ENCODE measurements around the gene DCAF6. TPM values are rescaled to one million over a fixed set of nuclear protein-coding genes. Genes with fewer than 3 reads are reported as not detected.

The DCAF6 gene
- total and polyA plus RNA-seq, 4 donors = 33.5 to 105 (median 71.1) TPM

DNA sequence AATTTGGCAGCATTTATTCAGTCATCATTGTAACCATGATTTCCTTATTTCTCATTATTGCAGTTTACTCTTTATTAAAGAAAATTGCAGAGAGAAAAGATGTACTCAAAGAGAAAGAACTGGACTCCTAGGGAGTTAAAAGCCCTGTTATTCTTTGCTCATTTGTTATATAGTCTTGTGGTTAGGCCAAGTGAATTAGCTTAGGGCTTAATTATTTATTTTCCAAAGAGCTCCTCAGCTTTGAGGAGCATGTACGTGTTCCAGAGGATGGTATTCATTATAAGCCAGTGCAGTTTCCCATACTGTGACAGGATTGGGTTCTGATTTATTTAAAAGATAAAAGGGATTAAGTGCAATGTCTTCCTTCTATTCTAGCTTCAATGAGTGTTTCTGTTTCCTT lies 113.8 kb downstream of the DCAF6 start:
- no peak for DNase-seq (ENCODE audit: low spot score)
- H3K4me1 ChIP-seq (ENCODE audit: control insufficient read depth in 4 of 4, insufficient read depth in 4 of 4, low read length in 3 of 4) = no peaks in the 10 kb centered on the region
- no peak overlapping the region for H3K9ac ChIP-seq (ENCODE audit: low read depth in 1 of 2, low read length in 2 of 2)
- H3K27me3 ChIP-seq (ENCODE audit: control insufficient read depth in 4 of 4, insufficient read depth in 4 of 4, low read length in 3 of 4) = no peaks in the 10 kb centered on the region
- WGBS = 94% methylated on average over 1 of the region's 1 CpG
- H3K36me3 ChIP-seq (ENCODE audit: control insufficient read depth in 4 of 4, insufficient read depth in 3 of 4, low read depth in 1 of 4, low read length in 3 of 4) = peaks cover 0 to 17% (median 15%) of the 10 kb centered on the region in 4 donors
- no peak overlapping the region for H3K27ac ChIP-seq (ENCODE audit: low read depth in 1 of 2, low read length in 2 of 2)
- H3K9me3 ChIP-seq (ENCODE audit: control insufficient read depth in 4 of 4, low read length in 3 of 4) = no peaks in the 10 kb centered on the region
- no peak overlapping the region for H3K4me3 ChIP-seq (ENCODE audit: low read depth in 1 of 3, low read length in 3 of 3)
- TF ChIP-seq, protein P1, sequence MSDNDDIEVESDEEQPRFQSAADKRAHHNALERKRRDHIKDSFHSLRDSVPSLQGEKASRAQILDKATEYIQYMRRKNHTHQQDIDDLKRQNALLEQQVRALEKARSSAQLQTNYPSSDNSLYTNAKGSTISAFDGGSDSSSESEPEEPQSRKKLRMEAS (IDR thresholded peaks at IDR 0.05) = no peak
- TF ChIP-seq RXRA (IDR thresholded peaks at IDR 0.05) (no peak), YY1 (IDR thresholded peaks at IDR 0.05) (no peak), GABPA (IDR thresholded peaks at IDR 0.05 in 1 of 2, conservative IDR thresholded peaks at IDR 0.05 in 1 of 2) (no peak), NR2F2 (IDR thresholded peaks at IDR 0.05) (no peak), FOXA1 (IDR thresholded peaks at IDR 0.05) (no peak), FOXA2 (IDR thresholded peaks at IDR 0.05) (no peak), JUND (IDR thresholded peaks at IDR 0.05) (no peak), HNF4A (conservative IDR thresholded peaks at IDR 0.05) (no peak), SP1 (IDR thresholded peaks at IDR 0.05) (no peak), HNF4G (IDR thresholded peaks at IDR 0.05) (no peak), EGR1 (IDR thresholded peaks at IDR 0.05; ENCODE audit: low read depth in 2 of 2) (no peak), TAF1 (conservative IDR thresholded peaks at IDR 0.05) (no peak)
- TF ChIP-seq, protein P2, sequence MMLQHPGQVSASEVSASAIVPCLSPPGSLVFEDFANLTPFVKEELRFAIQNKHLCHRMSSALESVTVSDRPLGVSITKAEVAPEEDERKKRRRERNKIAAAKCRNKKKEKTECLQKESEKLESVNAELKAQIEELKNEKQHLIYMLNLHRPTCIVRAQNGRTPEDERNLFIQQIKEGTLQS (IDR thresholded peaks at IDR 0.05) = no peak
- TF ChIP-seq, protein P3, sequence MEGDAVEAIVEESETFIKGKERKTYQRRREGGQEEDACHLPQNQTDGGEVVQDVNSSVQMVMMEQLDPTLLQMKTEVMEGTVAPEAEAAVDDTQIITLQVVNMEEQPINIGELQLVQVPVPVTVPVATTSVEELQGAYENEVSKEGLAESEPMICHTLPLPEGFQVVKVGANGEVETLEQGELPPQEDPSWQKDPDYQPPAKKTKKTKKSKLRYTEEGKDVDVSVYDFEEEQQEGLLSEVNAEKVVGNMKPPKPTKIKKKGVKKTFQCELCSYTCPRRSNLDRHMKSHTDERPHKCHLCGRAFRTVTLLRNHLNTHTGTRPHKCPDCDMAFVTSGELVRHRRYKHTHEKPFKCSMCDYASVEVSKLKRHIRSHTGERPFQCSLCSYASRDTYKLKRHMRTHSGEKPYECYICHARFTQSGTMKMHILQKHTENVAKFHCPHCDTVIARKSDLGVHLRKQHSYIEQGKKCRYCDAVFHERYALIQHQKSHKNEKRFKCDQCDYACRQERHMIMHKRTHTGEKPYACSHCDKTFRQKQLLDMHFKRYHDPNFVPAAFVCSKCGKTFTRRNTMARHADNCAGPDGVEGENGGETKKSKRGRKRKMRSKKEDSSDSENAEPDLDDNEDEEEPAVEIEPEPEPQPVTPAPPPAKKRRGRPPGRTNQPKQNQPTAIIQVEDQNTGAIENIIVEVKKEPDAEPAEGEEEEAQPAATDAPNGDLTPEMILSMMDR (IDR thresholded peaks at IDR 0.05; ENCODE audit: low read depth, low read length, missing input control) = no peak
- TF ChIP-seq, protein P4, sequence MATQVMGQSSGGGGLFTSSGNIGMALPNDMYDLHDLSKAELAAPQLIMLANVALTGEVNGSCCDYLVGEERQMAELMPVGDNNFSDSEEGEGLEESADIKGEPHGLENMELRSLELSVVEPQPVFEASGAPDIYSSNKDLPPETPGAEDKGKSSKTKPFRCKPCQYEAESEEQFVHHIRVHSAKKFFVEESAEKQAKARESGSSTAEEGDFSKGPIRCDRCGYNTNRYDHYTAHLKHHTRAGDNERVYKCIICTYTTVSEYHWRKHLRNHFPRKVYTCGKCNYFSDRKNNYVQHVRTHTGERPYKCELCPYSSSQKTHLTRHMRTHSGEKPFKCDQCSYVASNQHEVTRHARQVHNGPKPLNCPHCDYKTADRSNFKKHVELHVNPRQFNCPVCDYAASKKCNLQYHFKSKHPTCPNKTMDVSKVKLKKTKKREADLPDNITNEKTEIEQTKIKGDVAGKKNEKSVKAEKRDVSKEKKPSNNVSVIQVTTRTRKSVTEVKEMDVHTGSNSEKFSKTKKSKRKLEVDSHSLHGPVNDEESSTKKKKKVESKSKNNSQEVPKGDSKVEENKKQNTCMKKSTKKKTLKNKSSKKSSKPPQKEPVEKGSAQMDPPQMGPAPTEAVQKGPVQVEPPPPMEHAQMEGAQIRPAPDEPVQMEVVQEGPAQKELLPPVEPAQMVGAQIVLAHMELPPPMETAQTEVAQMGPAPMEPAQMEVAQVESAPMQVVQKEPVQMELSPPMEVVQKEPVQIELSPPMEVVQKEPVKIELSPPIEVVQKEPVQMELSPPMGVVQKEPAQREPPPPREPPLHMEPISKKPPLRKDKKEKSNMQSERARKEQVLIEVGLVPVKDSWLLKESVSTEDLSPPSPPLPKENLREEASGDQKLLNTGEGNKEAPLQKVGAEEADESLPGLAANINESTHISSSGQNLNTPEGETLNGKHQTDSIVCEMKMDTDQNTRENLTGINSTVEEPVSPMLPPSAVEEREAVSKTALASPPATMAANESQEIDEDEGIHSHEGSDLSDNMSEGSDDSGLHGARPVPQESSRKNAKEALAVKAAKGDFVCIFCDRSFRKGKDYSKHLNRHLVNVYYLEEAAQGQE (IDR thresholded peaks at IDR 0.05) = no peak

DNA sequence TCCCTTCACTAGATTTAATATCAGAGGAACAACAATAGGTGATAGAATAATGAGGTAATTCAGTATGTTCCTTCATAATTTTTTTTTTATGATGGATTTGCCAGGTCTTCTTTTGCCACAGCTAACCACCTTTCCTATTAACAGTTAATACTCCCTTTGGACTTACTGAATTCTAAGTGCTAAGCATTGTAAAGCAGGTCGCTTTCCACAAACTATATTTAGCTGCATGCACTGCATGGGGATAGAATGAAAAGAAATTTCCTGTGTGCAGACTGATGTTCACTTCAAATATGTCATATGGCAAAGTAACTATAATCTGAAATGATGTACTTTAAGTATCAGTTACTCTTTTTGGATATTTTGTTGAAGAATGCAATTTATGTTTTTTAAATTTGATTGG lies 114.4 kb downstream of the DCAF6 start:
- no peaks in the 10 kb centered on the region for H3K27me3 ChIP-seq (ENCODE audit: control insufficient read depth in 4 of 4, insufficient read depth in 4 of 4, low read length in 3 of 4)
- H3K9ac ChIP-seq (ENCODE audit: low read depth in 1 of 2, low read length in 2 of 2) = no peak overlapping the region
- H3K36me3 ChIP-seq (ENCODE audit: control insufficient read depth in 4 of 4, insufficient read depth in 3 of 4, low read depth in 1 of 4, low read length in 3 of 4) = peaks cover 0 to 16% (median 13%) of the 10 kb centered on the region in 4 donors
- H3K4me1 ChIP-seq (ENCODE audit: control insufficient read depth in 4 of 4, insufficient read depth in 4 of 4, low read length in 3 of 4) = no peaks in the 10 kb centered on the region
- H3K9me3 ChIP-seq (ENCODE audit: control insufficient read depth in 4 of 4, low read length in 3 of 4) = no peaks in the 10 kb centered on the region
- TF ChIP-seq FOXA1 (IDR thresholded peaks at IDR 0.05) = no peak
- TF ChIP-seq HNF4A (conservative IDR thresholded peaks at IDR 0.05) = no peak
- TF ChIP-seq, protein P3 (IDR thresholded peaks at IDR 0.05; ENCODE audit: low read depth, low read length, missing input control) = no peak
- TF ChIP-seq YY1 (IDR thresholded peaks at IDR 0.05) = no peak
- TF ChIP-seq SP1 (IDR thresholded peaks at IDR 0.05) = no peak
- H3K27ac ChIP-seq (ENCODE audit: low read depth in 1 of 2, low read length in 2 of 2) = no peak overlapping the region
- no peak for DNase-seq (ENCODE audit: low spot score)
- 94% methylated on average over 1 of the region's 1 CpG for WGBS
- no peak overlapping the region for H3K4me3 ChIP-seq (ENCODE audit: low read depth in 1 of 3, low read length in 3 of 3)
